Thoracic aorta (tissue), 2 donors: ENCODE measurements around the gene MRPL14. TPM values are rescaled to one million over a fixed set of nuclear protein-coding genes. Genes with fewer than 3 reads are reported as not detected.

ENCODE experiments used
- ATAC-seq: fragments of 150-250 bp; one replicate; pipeline ENCODE4 v1.8.0; 2017; ENCODE audit warnings: low read depth; ENCODE audit not compliant: insufficient number of reproducible peaks, low FRiP score
- DNase-seq: peaks from one replicate; pipeline ENCODE4 v3.0.0-alpha.2; 2020; ENCODE audit warnings: low spot score
- H3K27ac ChIP-seq, 2 donors: fragments of 200-600 bp; sonication (generic); 1 replicate in 1 of 2; 2 replicates in 1 of 2; pipeline ENCODE4 v1.5.1; 2016; ENCODE audit warnings: mild to moderate bottlenecking in 2 of 2, moderate library complexity in 2 of 2
- H3K27me3 ChIP-seq: fragments of 200-600 bp; sonication (generic); replicated peaks from 2 replicates; pipeline ENCODE4 v1.6.0; 2016; ENCODE audit warnings: mild to moderate bottlenecking; ENCODE audit not compliant: insufficient read depth
- H3K36me3 ChIP-seq: fragments of 200-600 bp; sonication (generic); one replicate; pipeline ENCODE4 v1.5.1; 2016
- H3K4me1 ChIP-seq, 2 donors: fragments of 200-600 bp; sonication (generic); 1 replicate in 1 of 2; 2 replicates in 1 of 2; pipeline versions ENCODE4 v1.5.1 to v1.6.0; 2016; ENCODE audit warnings: low read depth in 2 of 2, mild to moderate bottlenecking in 1 of 2; ENCODE audit not compliant: control insufficient read depth in 1 of 2
- H3K4me3 ChIP-seq: fragments of 200-600 bp; sonication (generic); 2 replicates; pipeline ENCODE4 v1.5.1; 2016; ENCODE audit warnings: mild to moderate bottlenecking
- H3K9me3 ChIP-seq: fragments of 200-600 bp; sonication (generic); 2 replicates; pipeline ENCODE4 v1.5.1; 2016
- CTCF ChIP-seq: fragments of 200-600 bp; sonication (generic); IDR thresholded peaks from one replicate; pipeline ENCODE4 v1.5.1; 2019; ENCODE audit warnings: antibody characterized with exemption
- total RNA-seq, 2 donors: library from RNA; depleted of rRNA; stranded (reverse); fragments of >200 nt; gene quantifications; one replicate each; pipeline versions ENCODE4 v1.1.0 to v1.2.3, GENCODE V29; 2016

The MRPL14 gene
- total RNA-seq, 2 donors from 2014 or later: 31.0 to 32.4 TPM

- H3K4me3 ChIP-seq: no peak overlapping the region
- ATAC-seq (no peak), DNase-seq (no peak)
- H3K27ac ChIP-seq: no peak overlapping the region
- H3K36me3 ChIP-seq: no peaks in the 10 kb centered on the region
- no peaks in the 10 kb centered on the region for H3K9me3 ChIP-seq
- TF ChIP-seq CTCF: no peak
- no peaks in the 10 kb centered on the region for H3K27me3 ChIP-seq
- H3K4me1 ChIP-seq: peaks cover 0 to 2% of the 10 kb centered on the region in 2 donors
Measured at GRCh38 chr6:44081753-44082152, 45.5 kb downstream of the MRPL14 start.

- Histone ChIP-seq H3K4me3 (no peak overlapping the region), H3K9me3 (no peaks in the 10 kb centered on the region), H3K36me3 (no peaks in the 10 kb centered on the region), H3K27ac (no peak overlapping the region), H3K27me3 (no peaks in the 10 kb centered on the region), H3K4me1 (peaks cover 0 to 10% of the 10 kb centered on the region in 2 donors)
- no peak for TF ChIP-seq CTCF
- ATAC-seq (no peak), DNase-seq (no peak)
Measured at GRCh38 chr6:44080561-44081521, 46.4 kb downstream of the MRPL14 start.

- no peak for DNase-seq
- H3K36me3 ChIP-seq: no peaks in the 10 kb centered on the region
- no peak for ATAC-seq
- H3K27ac ChIP-seq: no peak overlapping the region
- H3K9me3 ChIP-seq: no peaks in the 10 kb centered on the region
- no peak for TF ChIP-seq CTCF
- peaks cover 0 to 19% of the 10 kb centered on the region in 2 donors for H3K4me1 ChIP-seq
- H3K4me3 ChIP-seq: no peak overlapping the region
- H3K27me3 ChIP-seq: no peaks in the 10 kb centered on the region
Measured at GRCh38 chr6:44079672-44080071, 47.6 kb downstream of the MRPL14 start.

- H3K27me3 ChIP-seq: no peaks in the 10 kb centered on the region
- no peaks in the 10 kb centered on the region for H3K36me3 ChIP-seq
- DNase-seq (no peak), ATAC-seq (no peak)
- H3K9me3 ChIP-seq: no peaks in the 10 kb centered on the region
- H3K4me1 ChIP-seq: peaks cover under 1 to 26% of the 10 kb centered on the region in 2 donors
- no peak overlapping the region for H3K27ac ChIP-seq
- H3K4me3 ChIP-seq: no peak overlapping the region
- TF ChIP-seq CTCF: peak; percentile 98
Measured at GRCh38 chr6:44078827-44079671, 48.2 kb downstream of the MRPL14 start.
